ENCODE data around the gene REC114. TPM values are rescaled to one million over a fixed set of nuclear protein-coding genes. Genes with fewer than 3 reads are reported as not detected.

The REC114 gene
- polyA plus RNA-seq, 2 donors = not detected

DNA sequence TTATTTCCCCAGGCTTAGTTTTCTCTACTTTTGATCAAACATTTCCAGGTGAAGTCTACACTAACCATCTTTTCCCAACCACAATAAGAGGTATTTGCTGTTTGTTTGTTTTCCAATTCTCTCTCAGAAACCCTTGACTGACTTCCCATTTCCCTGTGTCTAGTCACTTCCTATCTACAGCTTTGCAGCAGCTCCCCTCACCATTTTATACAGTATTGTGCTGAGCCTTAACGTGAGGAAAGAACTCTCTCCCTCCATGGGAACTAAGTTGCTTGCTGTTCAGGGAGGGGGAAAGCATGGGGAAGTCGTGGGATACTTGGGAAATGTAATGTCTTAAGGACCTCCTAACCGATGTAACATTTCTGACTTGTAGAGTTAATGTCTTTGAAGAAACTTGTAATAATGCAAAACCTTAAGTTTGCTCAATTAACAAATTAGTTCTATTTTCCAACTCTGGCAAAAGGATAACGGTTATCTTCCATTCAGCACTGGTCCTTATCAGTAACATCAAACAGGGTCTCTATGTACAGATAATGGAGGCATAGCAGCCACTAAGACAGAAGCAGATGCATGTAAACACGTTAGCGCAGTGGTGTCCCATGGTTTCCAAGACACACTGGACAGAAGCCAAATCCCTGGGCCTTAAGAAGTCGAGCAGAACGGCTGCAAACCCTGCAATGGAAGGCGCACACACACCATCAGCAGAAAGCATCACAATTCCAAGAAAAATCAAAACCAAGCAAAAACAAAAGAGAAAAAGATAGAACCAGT is 150.5 kb downstream of the REC114 start:
- H3K9me3 ChIP-seq (ENCODE audit: control insufficient read depth in 2 of 2, insufficient read depth in 1 of 2, low read depth in 1 of 2, low read length in 1 of 2) = no peaks in the 10 kb centered on the region
- H3K4me3 ChIP-seq (ENCODE audit: low read depth in 1 of 2, low read length in 2 of 2) = no peak overlapping the region
- peaks cover 6 to 9% of the 10 kb centered on the region in 2 donors for H3K4me1 ChIP-seq (ENCODE audit: control insufficient read depth in 2 of 2, insufficient read depth in 2 of 2, low read length in 1 of 2)
- H3K36me3 ChIP-seq (ENCODE audit: control insufficient read depth in 2 of 2, insufficient read depth in 2 of 2, low read length in 1 of 2) = peaks cover 0 to under 1% of the 10 kb centered on the region in 2 donors
- no peak overlapping the region for H3K27ac ChIP-seq (ENCODE audit: low read depth in 2 of 2, low read length in 1 of 2)
- no peaks in the 10 kb centered on the region for H3K27me3 ChIP-seq (ENCODE audit: control insufficient read depth in 1 of 2, insufficient read depth in 2 of 2, low read length in 2 of 2)
- WGBS, 2 donors = 56 to 62% methylated on average over 9 of the region's 9 CpGs

DNA sequence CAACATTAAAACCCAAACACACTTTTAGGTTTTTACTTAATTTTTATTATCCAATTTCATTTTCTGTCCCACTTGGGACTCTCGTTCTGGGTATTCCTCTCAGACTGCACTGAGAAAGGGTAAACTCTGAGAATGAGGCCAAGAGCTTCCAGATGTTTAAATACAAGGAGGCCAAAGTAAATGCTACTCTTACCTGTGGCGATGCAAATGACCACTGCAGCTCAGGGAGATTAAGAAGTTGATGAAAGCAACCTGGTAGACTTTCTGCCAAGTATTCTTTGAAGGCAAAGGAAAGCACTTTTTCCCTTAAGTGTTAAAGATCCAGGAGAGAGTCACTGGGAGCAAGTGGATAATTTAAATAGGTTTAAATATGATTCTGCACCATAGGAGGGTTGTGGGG is 151.1 kb downstream of the REC114 start:
- peaks cover 6 to 9% of the 10 kb centered on the region in 2 donors for H3K4me1 ChIP-seq (ENCODE audit: control insufficient read depth in 2 of 2, insufficient read depth in 2 of 2, low read length in 1 of 2)
- no peak overlapping the region for H3K4me3 ChIP-seq (ENCODE audit: low read depth in 1 of 2, low read length in 2 of 2)
- WGBS, 2 donors = 54 to 75% methylated on average over 2 of the region's 2 CpGs

DNA sequence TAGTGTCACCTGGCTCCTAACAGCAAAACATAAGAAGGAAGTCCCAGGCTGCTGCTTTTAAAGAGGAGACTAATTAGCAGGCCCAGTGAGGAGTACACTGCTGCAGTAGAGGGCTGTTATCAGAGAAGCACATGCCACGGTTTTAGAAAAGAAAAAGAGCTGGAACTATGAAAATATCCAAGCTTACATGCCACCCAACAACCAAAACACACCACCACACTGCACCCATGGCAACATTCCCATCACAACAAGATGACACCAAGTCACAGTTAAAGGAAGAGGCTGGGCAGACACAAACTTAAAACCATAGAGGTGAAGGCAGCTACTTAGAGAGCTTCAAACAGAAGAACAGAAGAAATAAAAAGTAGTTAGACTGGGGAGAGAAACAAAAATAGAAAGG is 153.2 kb downstream of the REC114 start:
- H3K27ac ChIP-seq (ENCODE audit: low read depth in 2 of 2, low read length in 1 of 2) = no peak overlapping the region
- no peaks in the 10 kb centered on the region for H3K9me3 ChIP-seq (ENCODE audit: control insufficient read depth in 2 of 2, insufficient read depth in 1 of 2, low read depth in 1 of 2, low read length in 1 of 2)
- no peak overlapping the region for H3K4me3 ChIP-seq (ENCODE audit: low read depth in 1 of 2, low read length in 2 of 2)
- no peaks in the 10 kb centered on the region for H3K27me3 ChIP-seq (ENCODE audit: control insufficient read depth in 1 of 2, insufficient read depth in 2 of 2, low read length in 2 of 2)
- 14 to 15% methylated on average over 1 of the region's 1 CpG for WGBS, 2 donors
- peaks cover 6 to 9% of the 10 kb centered on the region in 2 donors for H3K4me1 ChIP-seq (ENCODE audit: control insufficient read depth in 2 of 2, insufficient read depth in 2 of 2, low read length in 1 of 2)
- H3K36me3 ChIP-seq (ENCODE audit: control insufficient read depth in 2 of 2, insufficient read depth in 2 of 2, low read length in 1 of 2) = no peaks in the 10 kb centered on the region

More for the DNA sequence above, 151.1 kb downstream of the REC114 start:
- Histone ChIP-seq H3K9me3 (ENCODE audit: control insufficient read depth in 2 of 2, insufficient read depth in 1 of 2, low read depth in 1 of 2, low read length in 1 of 2) (no peaks in the 10 kb centered on the region), H3K36me3 (ENCODE audit: control insufficient read depth in 2 of 2, insufficient read depth in 2 of 2, low read length in 1 of 2) (no peaks in the 10 kb centered on the region), H3K27me3 (ENCODE audit: control insufficient read depth in 1 of 2, insufficient read depth in 2 of 2, low read length in 2 of 2) (no peaks in the 10 kb centered on the region), H3K27ac (ENCODE audit: low read depth in 2 of 2, low read length in 1 of 2) (no peak overlapping the region)

DNA sequence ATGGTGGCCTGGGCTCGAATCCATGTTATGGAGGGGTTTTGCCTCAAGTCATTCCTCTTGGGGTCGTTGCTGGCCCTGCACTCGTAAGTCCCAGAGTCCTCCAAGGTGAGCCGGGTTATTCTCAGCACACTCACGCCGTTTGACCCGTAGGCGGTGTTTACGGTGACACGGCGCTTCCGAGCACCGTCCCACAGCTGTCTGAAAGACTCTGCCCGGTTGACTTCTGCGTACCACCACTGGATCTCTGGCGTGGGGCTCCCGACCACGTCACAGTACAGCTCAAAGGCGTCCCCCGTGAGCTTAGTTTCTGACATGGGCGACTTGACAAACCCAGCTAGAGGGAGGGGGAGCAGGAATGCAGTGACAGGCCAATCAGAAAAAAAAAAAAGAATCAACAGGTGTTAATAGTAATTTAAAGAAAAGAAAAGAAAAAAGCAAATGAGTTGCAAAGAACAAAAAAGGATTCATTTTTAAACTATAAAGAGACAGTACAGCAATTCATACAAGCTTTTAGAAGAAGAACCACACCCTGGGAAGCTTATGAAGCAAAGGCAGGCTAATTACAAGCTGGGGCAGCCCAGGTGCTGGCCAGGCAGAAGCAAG is 154.2 kb downstream of the REC114 start:
- Histone ChIP-seq H3K4me1 (ENCODE audit: control insufficient read depth in 2 of 2, insufficient read depth in 2 of 2, low read length in 1 of 2) (peaks cover 9 to 10% of the 10 kb centered on the region in 2 donors), H3K27ac (ENCODE audit: low read depth in 2 of 2, low read length in 1 of 2) (peak overlapping the region; percentile 38 to 63), H3K27me3 (ENCODE audit: control insufficient read depth in 1 of 2, insufficient read depth in 2 of 2, low read length in 2 of 2) (no peaks in the 10 kb centered on the region), H3K36me3 (ENCODE audit: control insufficient read depth in 2 of 2, insufficient read depth in 2 of 2, low read length in 1 of 2) (no peaks in the 10 kb centered on the region), H3K9me3 (ENCODE audit: control insufficient read depth in 2 of 2, insufficient read depth in 1 of 2, low read depth in 1 of 2, low read length in 1 of 2) (no peaks in the 10 kb centered on the region), H3K4me3 (ENCODE audit: low read depth in 1 of 2, low read length in 2 of 2) (no peak overlapping the region)
- WGBS, 2 donors = 76 to 81% methylated on average over 21 of the region's 21 CpGs

DNA sequence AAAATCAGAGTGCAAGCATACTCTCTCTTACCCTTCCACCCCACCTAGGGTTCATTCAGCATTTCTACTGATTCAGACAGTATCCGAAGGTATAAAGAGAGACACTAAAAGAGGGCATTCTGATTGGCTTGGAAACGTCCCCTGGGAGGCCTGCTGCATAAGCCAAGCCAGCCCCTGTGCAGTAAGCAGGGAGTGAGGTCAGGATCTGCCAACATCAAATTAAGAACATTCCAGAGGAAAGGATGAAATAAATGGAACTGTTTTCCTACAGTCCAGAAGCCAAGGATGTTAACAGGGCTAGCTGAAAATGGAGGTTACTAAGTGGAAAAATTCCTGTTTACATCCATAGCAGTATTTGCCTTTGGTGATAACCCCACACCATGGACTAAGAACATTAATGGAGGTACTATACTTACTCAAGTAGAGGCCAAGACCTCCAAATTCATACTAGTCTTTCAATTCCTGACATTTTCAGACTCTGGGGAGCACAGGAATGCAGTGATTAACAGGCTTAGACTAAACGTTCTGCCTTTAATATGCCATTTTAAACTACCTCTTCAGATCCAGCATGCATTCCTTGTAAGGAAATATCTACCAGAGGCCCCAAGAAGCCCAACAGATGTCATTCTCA is 155.7 kb downstream of the REC114 start:
- no peaks in the 10 kb centered on the region for H3K9me3 ChIP-seq (ENCODE audit: control insufficient read depth in 2 of 2, insufficient read depth in 1 of 2, low read depth in 1 of 2, low read length in 1 of 2)
- peaks cover 9 to 10% of the 10 kb centered on the region in 2 donors for H3K4me1 ChIP-seq (ENCODE audit: control insufficient read depth in 2 of 2, insufficient read depth in 2 of 2, low read length in 1 of 2)
- H3K36me3 ChIP-seq (ENCODE audit: control insufficient read depth in 2 of 2, insufficient read depth in 2 of 2, low read length in 1 of 2) = no peaks in the 10 kb centered on the region
- no peak overlapping the region for H3K4me3 ChIP-seq (ENCODE audit: low read depth in 1 of 2, low read length in 2 of 2)
- no peaks in the 10 kb centered on the region for H3K27me3 ChIP-seq (ENCODE audit: control insufficient read depth in 1 of 2, insufficient read depth in 2 of 2, low read length in 2 of 2)
- WGBS, 2 donors = 40 to 43% methylated on average over 3 of the region's 3 CpGs
- no peak overlapping the region for H3K27ac ChIP-seq (ENCODE audit: low read depth in 2 of 2, low read length in 1 of 2)

DNA sequence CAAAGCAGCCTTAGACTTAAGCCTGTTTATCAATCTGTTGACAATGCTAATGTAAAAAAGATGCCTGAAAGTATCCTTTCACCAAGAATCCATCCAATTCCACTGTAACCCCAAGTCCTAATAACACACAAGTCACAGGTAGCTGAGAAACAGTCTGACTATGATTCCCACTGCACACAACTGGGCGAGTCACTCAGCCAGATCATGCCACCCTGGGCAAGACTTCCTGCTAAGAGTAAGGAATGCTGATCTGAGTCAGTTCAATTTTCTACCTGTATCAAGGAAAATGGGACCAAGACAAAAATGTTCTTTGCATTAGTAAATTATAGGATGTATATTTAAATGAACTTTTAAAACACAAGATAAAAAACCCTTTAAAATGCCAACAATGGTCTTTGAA is 157.0 kb downstream of the REC114 start:
- H3K27ac ChIP-seq (ENCODE audit: low read depth in 2 of 2, low read length in 1 of 2) = peak overlapping the region in 1 of 2 donors; percentile 3
- peaks cover 9 to 10% of the 10 kb centered on the region in 2 donors for H3K4me1 ChIP-seq (ENCODE audit: control insufficient read depth in 2 of 2, insufficient read depth in 2 of 2, low read length in 1 of 2)
- H3K4me3 ChIP-seq (ENCODE audit: low read depth in 1 of 2, low read length in 2 of 2) = no peak overlapping the region
- H3K9me3 ChIP-seq (ENCODE audit: control insufficient read depth in 2 of 2, insufficient read depth in 1 of 2, low read depth in 1 of 2, low read length in 1 of 2) = no peaks in the 10 kb centered on the region
- no peaks in the 10 kb centered on the region for H3K36me3 ChIP-seq (ENCODE audit: control insufficient read depth in 2 of 2, insufficient read depth in 2 of 2, low read length in 1 of 2)
- no peaks in the 10 kb centered on the region for H3K27me3 ChIP-seq (ENCODE audit: control insufficient read depth in 1 of 2, insufficient read depth in 2 of 2, low read length in 2 of 2)
- 56 to 68% methylated on average over 1 of the region's 1 CpG for WGBS, 2 donors

DNA sequence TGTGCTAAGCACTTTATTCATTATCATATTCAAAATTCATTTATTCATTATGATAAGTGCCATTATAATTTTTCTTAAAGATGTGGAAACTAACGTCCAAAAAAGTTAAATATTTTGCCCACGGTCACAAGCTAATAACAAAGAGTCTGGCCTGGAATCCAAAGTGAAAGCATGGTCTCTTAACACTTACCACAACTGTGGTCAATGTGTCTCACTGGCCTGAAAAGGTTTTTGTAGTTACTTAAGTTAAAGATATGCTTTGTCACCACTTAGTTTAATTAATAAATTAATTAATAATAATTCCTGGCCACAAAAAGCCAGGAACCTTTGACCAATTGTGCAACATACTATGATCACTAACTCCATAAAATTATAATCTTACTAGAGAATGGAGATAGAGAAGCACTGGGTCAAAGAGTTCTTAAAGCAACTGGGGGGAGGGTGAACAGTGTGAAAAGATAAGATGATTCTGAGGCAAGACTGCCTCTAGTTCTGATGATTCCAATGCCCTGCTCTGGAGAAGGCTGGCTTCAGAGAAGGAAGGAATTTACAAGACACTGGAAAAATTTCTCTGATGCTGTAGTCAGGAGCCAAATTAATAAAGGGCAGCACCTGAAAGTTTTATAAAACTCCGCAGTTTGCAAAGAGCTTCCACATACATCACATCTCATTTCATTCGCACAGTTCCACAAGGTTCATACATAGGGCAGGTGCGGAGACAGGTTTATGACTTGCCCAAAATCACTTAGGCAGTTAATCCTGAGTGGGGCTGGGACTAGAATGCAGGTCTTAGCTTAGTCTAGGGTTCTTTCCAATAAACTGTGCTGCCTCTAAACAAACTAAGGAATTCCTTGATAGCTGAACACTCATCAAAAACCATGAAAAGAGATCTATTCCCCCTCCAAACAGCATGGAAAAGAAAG is 157.7 kb downstream of the REC114 start:
- Histone ChIP-seq H3K4me3 (ENCODE audit: low read depth in 1 of 2, low read length in 2 of 2) (no peak overlapping the region), H3K27ac (ENCODE audit: low read depth in 2 of 2, low read length in 1 of 2) (peak overlapping the region; percentile 57 to 73), H3K9me3 (ENCODE audit: control insufficient read depth in 2 of 2, insufficient read depth in 1 of 2, low read depth in 1 of 2, low read length in 1 of 2) (no peaks in the 10 kb centered on the region), H3K27me3 (ENCODE audit: control insufficient read depth in 1 of 2, insufficient read depth in 2 of 2, low read length in 2 of 2) (no peaks in the 10 kb centered on the region), H3K36me3 (ENCODE audit: control insufficient read depth in 2 of 2, insufficient read depth in 2 of 2, low read length in 1 of 2) (no peaks in the 10 kb centered on the region), H3K4me1 (ENCODE audit: control insufficient read depth in 2 of 2, insufficient read depth in 2 of 2, low read length in 1 of 2) (peaks cover 7 to 9% of the 10 kb centered on the region in 2 donors)
- 67 to 71% methylated on average over 5 of the region's 5 CpGs for WGBS, 2 donors

DNA sequence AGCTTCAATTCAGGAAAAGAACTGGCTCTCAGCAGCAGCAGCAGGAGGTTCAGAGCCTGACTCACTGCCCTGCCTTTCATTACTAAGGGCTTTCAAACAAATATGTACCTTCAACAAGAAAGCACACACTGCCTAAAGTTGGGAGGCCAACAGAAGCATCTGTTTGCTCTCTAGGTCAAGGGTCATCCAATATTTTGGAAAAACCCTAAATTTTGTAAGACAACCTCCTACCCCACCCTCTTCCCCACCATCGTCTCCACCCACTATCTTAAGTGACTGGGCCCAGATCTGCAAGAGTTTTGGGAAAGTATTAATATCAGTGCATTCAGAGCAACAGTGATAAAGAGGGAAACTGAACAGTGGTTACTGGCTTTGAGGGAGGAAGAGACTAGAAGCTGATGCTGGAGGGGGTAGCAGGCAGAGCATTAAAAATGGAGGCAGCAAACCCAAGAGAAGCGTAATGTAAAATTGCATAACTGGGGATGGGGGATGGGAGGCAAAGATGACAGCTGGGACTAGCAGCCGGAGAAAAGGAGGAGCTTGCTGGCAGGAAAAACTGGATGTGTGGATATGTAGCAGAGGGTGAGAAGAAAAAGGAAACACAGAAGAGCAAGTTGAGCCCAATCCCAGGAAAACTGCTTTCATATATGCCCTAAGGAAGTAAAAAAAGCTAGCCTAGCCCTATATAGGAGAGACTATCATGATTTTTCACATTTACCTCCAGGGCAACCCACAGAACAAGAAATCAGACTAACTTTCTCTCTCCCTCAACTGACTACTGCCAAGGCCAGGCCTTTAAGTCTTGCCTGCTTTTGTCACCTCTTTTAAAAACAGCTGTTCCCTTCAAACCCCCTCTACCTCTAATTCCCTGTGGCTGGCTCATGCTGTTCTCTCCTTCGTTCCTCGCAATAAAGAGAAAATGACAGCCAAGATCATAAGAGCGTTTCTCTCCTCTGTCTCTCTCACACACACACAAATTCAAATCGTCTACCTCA is 158.8 kb downstream of the REC114 start:
- Histone ChIP-seq H3K27ac (ENCODE audit: low read depth in 2 of 2, low read length in 1 of 2) (peak overlapping the region; percentile 73 to 88), H3K4me1 (ENCODE audit: control insufficient read depth in 2 of 2, insufficient read depth in 2 of 2, low read length in 1 of 2) (peaks cover 5 to 10% of the 10 kb centered on the region in 2 donors), H3K27me3 (ENCODE audit: control insufficient read depth in 1 of 2, insufficient read depth in 2 of 2, low read length in 2 of 2) (no peaks in the 10 kb centered on the region), H3K9me3 (ENCODE audit: control insufficient read depth in 2 of 2, insufficient read depth in 1 of 2, low read depth in 1 of 2, low read length in 1 of 2) (no peaks in the 10 kb centered on the region), H3K4me3 (ENCODE audit: low read depth in 1 of 2, low read length in 2 of 2) (no peak overlapping the region), H3K36me3 (ENCODE audit: control insufficient read depth in 2 of 2, insufficient read depth in 2 of 2, low read length in 1 of 2) (no peaks in the 10 kb centered on the region)
- 26 to 36% methylated on average over 7 of the region's 7 CpGs for WGBS, 2 donors

All from esophagus (tissue), 2 donors.